Measurements from ENCODE around the gene BBS12.

DNA sequence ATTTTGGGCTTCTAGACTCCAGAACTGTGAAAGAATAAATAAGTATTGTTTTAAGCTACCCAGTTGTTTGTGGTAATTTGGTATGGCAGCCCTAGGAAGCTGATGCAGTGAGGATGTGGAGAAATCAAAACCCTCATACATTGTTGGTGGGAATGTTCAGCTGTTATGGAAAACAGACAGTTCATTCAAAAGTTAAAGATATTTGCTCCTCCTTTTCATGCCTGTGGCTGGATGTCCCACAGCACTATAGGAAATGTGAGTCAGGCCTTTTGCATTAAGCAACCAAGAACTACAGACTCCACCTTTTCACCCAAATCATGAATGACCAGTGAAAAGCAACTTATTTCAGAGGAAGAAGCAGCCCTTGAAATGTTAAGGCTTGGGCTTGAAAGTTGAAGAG is 6.7 kb downstream of the BBS12 start:
- TF ChIP-seq POLR2A (IDR thresholded peaks at IDR 0.05; ENCODE audit: low read depth) (no peak), EP300 (IDR thresholded peaks at IDR 0.05) (no peak)
- TF ChIP-seq, protein P1, sequence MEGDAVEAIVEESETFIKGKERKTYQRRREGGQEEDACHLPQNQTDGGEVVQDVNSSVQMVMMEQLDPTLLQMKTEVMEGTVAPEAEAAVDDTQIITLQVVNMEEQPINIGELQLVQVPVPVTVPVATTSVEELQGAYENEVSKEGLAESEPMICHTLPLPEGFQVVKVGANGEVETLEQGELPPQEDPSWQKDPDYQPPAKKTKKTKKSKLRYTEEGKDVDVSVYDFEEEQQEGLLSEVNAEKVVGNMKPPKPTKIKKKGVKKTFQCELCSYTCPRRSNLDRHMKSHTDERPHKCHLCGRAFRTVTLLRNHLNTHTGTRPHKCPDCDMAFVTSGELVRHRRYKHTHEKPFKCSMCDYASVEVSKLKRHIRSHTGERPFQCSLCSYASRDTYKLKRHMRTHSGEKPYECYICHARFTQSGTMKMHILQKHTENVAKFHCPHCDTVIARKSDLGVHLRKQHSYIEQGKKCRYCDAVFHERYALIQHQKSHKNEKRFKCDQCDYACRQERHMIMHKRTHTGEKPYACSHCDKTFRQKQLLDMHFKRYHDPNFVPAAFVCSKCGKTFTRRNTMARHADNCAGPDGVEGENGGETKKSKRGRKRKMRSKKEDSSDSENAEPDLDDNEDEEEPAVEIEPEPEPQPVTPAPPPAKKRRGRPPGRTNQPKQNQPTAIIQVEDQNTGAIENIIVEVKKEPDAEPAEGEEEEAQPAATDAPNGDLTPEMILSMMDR (IDR thresholded peaks at IDR 0.05), result no peak

All from esophagus muscularis mucosa (tissue), 4 donors.